ENCODE measurements around the gene SERPINA4.

GRCh38 chr14:94548131-94548998, 12.9 kb upstream of the SERPINA4 start:
- TF ChIP-seq CTCF (IDR thresholded peaks at IDR 0.05; ENCODE audit: insufficient read depth, low read length, poor library complexity, severe bottlenecking) (no peak), EZH2phosphoT487 (conservative IDR thresholded peaks at IDR 0.05; ENCODE audit: low read length) (no peak)

Data from SU-DHL-6 (cell line).